ENCODE results near the gene TNS4.
"Not testable (repeated sequence)": the region's sequence is repeated elsewhere in the genome, so short reads cannot be mapped to it uniquely, and the experiment has no call there.

The TNS4 gene, protein sequence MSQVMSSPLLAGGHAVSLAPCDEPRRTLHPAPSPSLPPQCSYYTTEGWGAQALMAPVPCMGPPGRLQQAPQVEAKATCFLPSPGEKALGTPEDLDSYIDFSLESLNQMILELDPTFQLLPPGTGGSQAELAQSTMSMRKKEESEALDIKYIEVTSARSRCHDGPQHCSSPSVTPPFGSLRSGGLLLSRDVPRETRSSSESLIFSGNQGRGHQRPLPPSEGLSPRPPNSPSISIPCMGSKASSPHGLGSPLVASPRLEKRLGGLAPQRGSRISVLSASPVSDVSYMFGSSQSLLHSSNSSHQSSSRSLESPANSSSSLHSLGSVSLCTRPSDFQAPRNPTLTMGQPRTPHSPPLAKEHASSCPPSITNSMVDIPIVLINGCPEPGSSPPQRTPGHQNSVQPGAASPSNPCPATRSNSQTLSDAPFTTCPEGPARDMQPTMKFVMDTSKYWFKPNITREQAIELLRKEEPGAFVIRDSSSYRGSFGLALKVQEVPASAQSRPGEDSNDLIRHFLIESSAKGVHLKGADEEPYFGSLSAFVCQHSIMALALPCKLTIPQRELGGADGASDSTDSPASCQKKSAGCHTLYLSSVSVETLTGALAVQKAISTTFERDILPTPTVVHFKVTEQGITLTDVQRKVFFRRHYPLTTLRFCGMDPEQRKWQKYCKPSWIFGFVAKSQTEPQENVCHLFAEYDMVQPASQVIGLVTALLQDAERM

DNA sequence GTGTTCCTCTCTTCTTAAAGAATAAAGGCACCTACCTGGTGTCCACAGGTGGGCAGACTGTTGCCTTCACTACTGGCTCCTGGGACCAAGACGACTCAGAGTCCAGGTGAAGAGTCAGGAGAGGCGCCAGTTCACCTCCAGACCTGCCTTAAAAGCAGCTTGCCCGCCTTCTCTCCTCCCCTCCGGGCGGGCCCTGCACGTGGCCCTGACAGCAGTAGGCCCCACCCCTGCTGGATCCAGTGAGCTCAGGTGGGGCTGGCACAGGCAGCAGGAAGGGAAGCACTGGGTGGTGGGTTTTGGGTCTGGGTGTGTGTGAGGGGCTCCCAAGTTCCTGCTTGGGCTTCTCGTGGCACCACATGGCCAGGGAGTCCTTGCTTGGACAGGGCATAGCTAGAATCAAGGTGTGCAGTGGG is at the start of gene TNS4:
TNS4 (minus strand) TSS at position 125 of the 413 bp plus-strand sequence. CDS start 5,198 bp downstream, outside the sequence.
- no peak for DNase-seq

DNA sequence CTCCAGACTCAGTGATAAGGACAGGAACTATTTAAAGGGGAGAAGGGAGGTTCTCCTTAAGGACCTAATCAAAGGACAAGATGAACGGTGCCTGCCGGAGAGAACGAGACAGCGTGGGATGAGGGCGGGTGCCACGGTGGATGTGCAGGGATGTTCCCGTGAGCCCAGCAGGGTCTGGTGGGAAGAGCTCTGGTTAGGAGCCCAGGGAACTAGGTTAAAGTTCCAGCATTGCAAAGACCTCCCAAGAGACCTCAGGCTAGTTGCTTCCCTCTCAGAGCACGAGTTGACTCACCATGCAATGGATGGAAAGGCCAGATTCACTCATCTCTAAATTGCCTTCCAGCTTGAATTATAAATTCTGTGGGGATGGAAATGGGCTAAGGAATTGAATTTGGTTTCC is 49.2 kb upstream of the TNS4 start:
- DNase-seq, result no peak

DNA sequence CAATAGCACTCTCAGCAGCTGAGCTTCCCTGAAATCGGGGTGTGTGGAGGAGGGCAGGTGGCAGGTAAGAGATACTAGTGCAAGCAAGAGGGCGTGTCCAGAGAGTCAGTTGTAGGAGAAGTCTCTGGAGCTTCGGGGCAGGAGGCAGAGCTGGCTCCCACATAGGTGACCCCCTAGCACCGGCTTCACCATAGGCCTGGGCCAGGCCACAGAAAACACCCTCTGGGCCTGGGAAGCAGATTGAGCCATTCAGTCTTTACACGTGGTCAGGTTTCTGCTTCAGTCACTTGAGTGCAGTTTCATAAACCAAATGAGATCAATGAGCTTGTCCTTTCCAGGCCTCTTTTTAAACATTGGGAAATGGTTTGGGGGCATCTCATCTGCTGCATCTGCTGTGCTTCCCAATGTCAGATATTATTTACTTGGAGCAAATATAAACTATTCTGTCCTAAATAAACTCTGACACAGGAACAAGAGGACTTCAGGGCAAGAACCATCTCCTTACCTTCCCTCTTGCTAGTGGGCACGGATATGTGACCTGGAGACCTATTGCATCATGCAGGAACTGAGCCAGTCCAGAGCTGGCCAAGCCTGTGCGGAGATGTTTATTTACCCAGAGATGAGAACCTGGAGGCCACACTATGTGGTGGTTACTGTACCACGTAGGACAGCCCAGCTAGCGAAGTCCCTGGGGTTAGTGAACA is 47.7 kb upstream of the TNS4 start:
- peak; percentile 75 for DNase-seq

DNA sequence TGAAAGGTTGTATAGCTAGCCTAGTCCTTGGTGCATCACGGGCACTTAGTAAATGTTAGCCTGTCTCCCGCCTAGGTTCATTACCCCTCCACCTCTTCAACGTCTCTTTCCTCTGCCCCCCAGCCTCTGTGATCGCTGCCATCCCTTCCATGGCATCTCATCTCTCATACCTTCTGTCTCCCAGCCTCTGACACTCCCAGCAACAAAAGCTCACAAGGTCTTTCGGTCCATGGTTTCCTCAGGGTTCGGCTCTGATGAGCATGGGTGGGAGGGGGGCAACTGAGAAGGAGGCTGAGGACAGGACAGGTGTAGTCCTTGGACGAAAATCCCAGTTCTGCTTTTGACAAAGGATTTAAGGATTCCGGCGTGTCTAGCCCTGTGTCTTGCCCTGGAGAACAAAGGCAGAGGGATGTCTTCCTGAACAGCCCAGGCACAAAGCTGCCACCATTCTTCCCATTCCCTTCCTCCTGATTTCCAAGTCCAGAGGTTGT is 47.1 kb upstream of the TNS4 start:
- peak; percentile 36 for DNase-seq

DNA sequence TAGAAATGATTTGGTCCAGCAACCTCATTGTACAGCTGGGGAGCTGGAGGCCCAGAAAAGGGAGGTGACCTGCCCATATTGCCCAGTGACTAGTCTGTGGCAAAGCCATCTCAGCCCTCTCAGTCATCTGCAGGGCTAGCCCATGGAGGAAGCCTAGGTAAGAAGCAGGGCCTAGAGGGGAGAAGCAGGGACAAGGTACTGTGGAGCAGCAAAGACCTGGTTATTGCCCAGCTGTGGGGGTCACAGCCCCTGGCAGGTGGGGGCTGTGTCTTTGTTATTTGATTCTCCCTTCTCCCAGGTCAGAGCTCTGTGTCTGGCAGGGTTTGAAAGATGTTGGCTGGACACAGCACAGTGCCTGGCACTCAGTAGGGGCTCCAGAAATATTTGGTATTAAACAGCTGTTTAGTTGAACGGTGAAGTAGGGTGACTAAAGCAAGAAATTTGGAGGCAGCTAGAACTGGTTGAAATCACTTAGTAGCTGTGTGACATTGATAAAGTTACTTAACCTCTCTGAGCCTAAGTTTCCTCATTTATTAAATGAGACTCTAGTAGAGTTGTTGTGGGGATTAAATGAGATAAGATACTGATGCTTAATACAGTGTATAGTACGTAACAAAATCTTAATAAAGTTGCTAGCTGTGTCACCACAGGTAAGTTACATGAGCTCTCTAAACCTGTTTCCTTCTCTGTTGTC is 46.5 kb upstream of the TNS4 start:
- no peak for DNase-seq

DNA sequence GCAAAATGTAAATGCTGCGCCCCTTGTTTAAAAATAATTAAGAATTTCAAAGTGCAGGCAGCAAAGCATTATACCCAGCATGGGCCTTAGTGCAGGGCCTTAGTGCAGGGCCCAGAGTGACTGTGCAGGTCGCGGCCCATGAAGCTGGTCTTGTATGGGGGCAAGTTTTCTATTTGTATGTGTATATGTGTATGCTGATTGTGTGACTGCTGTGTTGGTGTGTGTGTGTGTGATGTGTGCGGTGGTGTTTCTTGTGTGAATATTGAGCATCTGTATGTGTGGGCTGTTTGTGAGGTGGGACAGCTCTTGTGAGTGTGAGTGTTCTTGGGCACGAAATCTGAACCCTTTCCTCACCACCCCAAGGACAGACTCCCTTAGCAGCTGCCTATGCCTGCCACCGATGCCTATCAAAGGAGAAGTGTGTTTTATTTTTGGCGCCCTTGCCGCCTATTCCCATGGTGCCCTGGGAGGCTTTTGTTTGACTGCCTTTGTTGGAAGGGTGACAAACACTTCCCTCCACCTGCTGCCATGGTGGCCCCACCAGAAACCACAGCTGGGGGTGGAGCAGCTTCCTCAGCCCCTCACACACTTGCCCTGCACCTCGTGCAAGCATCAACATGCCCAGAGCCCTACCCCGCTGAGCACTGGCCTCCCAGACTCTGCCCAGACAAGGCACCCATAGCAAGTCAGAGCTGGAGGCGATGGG is 45.8 kb upstream of the TNS4 start:
- DNase-seq, result peak; percentile 91

DNA sequence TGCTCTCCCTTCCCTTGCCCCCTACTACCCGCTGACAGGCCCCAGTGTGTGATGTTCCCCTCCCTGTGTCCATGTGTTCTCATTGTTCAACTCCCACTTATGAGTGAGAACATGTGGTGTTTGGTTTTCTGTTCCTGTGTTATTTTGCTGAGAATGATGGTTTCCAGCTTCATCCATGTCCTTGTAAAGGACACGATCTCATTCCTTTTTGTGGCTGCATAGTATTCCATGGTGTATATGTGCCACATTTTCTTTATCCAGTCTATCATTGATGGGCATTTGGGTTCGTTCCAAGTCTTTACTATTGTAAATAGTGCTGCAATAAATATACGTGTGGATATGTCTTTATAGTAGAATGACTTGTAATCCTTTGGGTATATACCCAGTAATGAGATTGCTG is 45.1 kb upstream of the TNS4 start:
- DNase-seq, result not testable (repeated sequence)

DNA sequence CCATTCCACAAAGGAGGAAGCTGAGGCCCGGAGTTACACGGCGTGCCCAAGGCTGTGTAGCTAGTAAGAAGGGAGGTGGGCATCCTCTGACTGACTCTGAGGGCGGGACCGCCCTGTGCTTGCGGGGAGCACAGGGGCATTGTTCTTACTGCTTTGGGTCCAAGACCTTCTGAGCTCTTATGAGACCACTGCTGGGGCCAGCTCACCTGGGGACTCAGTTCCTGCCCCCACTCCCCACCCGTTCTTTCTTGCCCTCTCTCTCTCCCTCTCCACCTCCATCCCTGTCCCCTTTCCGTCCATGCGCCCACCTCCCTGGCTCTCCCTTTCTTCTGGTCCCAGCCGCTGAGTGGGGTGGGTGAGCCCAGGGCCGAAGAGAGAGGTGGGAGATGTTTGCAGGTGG is 44.2 kb upstream of the TNS4 start:
- DNase-seq, result no peak

DNA sequence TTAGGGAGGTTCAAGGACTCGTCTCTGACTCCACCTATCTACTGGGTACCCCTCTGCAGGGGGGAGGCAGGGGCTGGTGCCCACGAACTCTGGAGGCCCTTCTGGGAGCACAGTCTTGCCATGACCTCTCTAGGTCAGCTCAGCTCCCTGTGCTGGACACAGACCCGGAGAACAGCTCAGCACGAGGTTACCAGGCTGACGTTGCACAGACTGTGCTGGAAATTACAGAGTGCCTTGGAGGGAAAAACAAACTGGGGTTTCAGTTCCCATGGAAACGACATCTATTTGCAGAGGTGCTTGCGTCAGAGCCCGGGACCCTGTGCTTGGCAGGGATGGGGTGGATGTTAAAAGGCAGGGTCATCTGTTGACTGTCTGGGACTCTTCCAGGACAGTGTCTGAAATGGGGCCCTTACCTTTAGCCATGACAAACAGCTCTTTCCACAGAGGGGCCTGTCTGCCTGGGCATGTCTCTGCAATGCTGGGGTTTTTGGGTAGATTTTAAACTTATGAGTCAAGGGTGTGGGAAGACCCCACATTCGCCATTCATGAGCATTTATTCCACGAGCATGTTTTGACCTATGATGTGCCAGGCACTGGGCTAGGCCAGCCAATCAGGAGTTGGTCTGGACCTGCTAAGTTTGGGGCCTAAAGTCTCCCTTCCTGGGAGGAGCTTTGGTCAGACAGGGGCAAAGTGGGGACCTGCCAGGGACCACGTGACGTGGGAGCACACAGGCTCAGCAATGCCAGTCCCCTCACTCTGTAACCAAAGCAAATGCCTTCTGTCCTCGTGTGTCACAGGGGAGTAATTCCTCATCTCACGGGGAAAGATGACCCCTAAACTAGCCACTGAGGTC is 41.4 kb upstream of the TNS4 start:
- no peak for DNase-seq

DNA sequence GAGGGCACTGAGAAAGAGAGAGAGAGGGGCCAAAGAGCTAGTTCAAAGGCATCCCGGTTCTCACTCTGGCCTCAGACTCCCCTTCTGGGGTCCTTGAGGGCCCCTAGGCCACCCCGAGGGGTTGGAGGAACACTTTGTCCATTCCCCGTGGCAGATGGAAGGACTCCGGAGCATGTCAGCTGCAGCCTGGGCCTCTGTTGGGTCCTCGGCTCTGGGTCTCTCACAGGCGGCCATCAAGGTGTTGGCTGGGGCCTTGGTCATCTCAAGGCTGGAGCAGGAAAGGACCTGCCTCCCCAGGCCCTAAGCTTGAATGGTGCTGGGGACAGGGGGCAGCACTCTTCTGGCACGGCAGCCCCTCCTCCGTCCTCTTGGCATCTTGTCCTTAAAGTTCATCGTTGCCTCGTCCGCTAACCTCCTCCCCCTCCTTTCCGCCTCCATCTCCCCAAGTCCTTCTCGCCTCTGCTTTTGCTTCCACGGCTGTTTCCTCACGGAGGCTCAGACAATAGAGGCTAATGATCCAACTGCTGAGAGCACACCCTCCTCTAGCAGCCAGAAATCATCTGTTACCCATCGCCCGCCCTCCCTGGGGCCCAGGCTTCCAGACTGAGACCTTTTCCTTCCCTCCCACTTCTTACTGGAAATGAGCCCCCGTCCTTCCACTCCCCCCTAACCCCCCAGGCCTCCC is 40.6 kb upstream of the TNS4 start:
- DNase-seq, result no peak

DNA sequence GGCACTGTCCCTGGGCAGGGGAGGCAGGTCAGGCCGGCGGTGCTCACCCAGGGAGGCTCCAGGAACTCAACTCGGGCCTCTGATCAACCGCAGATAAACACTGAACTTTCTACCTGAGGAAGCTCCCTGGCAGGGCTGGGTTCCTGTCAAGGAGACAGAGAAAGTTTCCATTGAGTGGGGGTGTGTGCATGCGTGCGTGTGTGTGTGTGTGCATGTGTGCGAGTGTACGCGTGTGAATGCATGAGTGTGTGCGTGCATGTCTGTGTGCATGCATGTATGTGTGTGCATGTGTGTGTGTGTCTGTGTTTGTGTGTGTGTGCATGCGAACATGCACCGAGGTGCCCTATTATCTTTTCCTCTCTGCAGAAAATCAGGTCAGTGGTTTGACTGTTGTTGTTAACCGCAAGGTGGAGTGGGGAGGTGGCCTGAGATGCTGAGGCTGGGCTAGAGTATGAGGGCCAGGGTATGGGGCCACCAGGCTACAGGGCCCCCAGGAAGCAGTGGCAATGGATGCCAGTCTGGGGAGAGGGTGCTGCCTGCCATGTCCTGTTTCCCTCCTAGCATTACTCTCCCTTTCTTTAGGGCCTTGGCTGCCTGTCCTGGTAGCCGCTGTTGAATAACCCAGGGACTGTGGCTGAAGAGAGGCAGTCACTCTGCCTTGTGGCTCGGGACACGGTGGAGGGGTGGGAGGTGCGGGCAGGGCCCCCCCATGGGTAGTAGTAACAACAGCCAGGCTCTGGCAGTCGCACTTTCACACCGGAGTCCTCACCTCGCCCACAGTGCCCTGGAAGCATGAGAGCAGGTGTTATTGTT is 39.8 kb upstream of the TNS4 start:
- no peak for DNase-seq

DNA sequence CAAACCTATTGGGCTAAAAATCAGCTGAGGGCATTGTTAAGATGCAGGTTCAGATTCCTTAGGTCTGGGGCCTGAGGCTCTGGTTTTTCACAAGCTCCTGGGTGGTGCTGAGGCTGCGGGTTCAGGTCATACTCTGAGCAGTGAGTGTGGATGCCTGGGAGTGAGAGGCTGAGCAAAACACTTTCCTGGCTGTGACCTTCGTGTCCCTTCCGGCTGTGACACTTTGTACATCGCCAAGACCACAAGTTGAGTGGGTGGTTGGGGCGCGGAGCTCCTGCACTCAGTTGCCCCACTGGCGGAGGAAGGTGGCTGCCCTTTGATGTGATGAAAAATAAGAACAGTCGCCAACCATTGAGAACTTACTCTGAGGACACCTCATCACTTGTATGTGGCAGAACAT is 39.0 kb upstream of the TNS4 start:
- no peak for DNase-seq

DNA sequence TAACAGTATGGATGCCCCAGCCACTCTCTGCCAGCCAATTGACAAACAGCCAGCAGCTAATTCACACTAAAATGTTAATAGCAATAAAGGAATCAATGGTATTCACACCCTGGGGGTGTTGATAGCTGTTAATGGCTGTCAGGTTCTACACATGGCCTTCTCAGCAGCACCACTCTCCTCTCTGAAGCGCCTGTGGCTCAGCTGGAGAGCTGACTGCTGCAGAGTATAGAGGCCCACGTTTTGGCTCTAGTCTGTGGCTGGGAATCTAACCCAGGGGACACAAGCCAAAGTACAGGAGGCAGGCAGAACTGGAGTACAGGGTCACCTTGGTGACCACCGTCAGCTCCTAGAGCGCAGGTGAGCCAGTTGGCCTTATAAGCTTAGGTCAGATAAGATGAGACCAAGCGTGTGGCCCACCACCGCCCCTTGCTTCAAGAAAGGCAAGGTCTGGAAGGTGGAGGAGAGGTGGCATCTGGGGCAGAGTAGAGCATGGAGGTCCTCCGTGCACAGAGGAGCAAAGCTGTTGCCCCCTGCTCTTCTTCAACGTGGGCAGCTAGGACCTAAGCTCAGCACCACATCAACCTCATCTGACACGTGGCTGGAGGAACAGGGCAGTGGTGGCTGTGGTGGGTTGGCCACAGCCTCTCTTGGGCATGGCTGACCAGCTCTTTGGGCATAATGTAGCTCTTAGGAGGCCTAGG is 38.4 kb upstream of the TNS4 start:
- no peak for DNase-seq

DNA sequence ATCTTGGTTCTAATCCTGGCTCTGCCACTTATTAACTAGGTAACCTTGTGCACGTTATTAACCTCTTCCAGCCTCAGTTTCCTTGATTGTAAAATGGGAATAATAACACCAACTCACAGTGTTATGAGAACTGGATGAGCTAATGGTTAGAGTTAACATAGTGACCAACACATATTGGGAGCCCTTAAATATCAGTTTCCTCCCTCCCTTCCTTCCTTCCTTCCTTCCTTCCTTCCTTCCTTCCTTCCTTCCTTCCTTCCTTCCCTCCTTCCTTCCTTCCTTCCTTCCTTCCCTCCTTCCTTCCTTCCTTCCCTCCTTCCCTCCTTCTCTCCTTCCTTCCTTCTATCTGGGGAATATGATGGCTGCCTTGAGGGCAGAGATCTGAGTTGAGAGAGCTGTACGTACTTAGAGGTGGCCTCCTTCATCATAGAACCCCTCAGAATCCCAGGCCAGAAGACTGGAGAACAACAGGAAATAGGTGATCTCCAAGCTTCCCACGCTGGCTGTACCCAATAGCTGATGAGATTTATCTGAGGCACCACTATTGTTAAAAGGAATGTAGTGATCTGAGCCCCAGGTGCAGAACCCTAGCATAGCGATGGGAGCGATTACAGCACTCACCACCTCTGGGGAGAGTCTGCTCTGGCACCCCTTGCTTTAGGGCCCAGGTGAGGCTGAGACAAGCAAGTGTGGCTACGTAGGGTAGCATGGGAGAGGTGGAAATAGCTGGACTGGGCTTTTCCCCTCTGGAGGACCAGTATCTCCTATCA is 37.7 kb upstream of the TNS4 start:
- no peak for DNase-seq

DNA sequence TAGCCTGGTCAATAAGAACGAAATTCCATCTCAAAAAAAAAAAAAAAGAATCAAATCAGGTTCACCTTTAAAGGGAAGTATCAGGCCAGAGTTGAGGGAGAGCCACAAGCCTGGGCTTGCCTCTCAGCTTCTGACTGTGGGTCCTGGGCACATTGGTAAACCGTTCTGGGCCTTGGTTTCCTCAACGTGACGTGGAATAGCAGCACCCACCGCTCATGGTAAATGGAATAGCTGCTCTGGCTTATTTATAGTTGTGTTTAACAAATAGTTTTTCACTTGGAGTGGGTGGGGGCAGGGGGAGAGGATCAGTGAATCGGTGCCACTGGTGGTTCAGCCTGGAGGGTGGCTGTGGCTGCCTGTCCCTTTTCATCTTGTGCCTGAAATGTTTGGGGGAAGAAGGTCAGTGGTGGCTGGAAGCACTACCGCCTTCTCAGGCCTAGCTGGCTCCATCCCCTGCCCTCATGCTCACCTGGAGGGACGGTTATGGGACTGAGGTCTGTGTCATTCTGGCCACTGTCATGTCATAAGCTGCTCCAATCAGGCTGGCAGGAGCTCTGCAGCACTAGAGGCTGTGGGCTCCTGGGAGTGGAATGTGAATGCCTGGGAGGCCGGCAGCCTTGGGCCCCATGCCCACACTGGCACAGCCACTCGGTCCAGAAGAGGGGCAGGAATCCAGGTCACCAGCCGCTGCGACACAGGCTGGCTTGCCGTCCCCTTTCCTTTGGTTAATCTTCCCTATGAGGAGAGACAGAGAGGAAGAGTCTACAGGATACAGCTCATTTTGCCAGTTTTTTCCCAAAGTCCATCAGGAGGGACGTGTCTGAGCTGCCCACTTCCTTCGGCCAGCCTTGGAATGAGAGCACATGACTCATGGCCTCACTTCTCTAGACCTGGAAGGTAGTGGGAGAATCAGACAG is 36.9 kb upstream of the TNS4 start:
- DNase-seq, result no peak

DNA sequence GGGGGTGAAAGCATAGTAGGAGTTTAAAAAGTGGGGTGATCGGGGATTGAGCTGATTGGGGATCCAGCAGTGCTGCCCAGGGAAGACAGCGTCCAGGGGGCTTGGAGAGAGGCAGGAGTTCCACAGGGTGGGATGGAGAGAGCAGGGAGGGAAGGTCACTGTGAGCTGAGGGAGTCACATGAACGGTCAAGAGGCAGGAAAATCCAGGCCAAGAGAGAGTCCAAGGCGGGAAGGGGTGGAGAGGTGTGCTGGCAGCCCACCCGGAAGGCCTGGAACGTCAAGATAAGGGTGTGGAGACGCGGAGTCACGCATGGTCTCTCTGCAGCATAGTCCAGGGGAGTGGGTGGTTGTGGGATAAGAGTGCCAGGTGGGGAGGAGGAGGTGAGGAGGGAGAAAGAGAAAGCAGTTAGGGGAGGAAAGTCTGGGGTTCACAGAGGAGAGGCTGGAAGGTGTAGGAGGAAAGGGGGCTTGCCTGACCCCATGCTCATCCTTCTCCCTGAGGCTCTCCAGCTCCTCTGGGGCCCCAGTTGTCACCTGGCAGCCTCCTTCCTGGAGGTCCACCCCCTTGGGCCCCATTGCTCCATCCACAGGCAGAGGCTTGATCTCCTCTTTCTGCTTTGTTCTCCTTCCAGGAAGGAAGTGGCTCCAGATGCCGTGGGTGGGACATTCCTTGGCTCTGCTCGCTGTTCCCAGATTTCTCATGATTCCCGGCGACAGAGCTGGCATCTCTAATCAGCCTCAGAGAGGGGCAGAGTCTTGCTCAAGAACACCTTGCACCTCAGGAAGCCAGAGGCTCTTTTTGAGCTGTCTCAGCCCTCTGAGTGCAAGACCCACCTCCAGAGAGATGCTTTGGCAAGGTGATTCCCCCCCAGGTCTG is 35.1 kb upstream of the TNS4 start:
- no peak for DNase-seq
